Activated CD4-positive, alpha-beta memory T cell treated with anti-CD3 and anti-CD28 coated beads for 36 hours (primary cell): ENCODE measurements around the gene CFL1. TPM values are rescaled to one million over a fixed set of nuclear protein-coding genes. Genes with fewer than 3 reads are reported as not detected.
A peak's percentile ranks its signal among the peaks of the same experiment; 100 is the strongest.

ENCODE experiments used
- CTCF ChIA-PET: fragments of 350-600 bp; sonication (Branson Sonifier 250); formaldehyde crosslinking; loops from one replicate; lab custom pipeline; 2021; ENCODE audit warnings: antibody characterized with exemption, inconsistent platforms; lab: Charles Lee
- POLR2A ChIA-PET: fragments of 350-600 bp; sonication (Branson Sonifier 250); formaldehyde crosslinking; loops from one replicate; lab custom pipeline; 2021; ENCODE audit warnings: antibody characterized with exemption; lab: Charles Lee
- DNase-seq: peaks from one replicate; pipeline ENCODE4 v3.0.0-alpha.2; 2020
- H3K27ac Mint-ChIP-seq: one replicate; pipeline ENCODE4 v1.8.0; 2021; ENCODE audit warnings: mixed read lengths
- H3K27me3 Mint-ChIP-seq: one replicate; pipeline ENCODE4 v1.8.0; 2021; ENCODE audit warnings: mixed read lengths
- H3K36me3 Mint-ChIP-seq: one replicate; pipeline ENCODE4 v1.8.0; 2021; ENCODE audit warnings: mixed read lengths
- H3K4me1 Mint-ChIP-seq: one replicate; pipeline ENCODE4 v1.8.0; 2021; ENCODE audit warnings: low read depth, mixed read lengths
- H3K4me3 Mint-ChIP-seq: one replicate; pipeline ENCODE4 v1.8.0; 2021; ENCODE audit warnings: mild to moderate bottlenecking, mixed read lengths
- H3K9me3 Mint-ChIP-seq: one replicate; pipeline ENCODE4 v1.8.0; 2021; ENCODE audit warnings: mixed read lengths
- intact Hi-C: fragments of 100-400 bp; cut with micrococcal nuclease; formaldehyde crosslinking; loops from one replicate; pipeline ENCODE4 v1.15.1; 2023
- total RNA-seq, 2 experiments: library from RNA; stranded (reverse); gene quantifications; one replicate each; pipeline ENCODE4 v1.2.3, GENCODE V29; 2021

CFL1 gene
- total RNA-seq, 2 experiments from 2014 or later, result 1,166 to 1,191 TPM

DNA sequence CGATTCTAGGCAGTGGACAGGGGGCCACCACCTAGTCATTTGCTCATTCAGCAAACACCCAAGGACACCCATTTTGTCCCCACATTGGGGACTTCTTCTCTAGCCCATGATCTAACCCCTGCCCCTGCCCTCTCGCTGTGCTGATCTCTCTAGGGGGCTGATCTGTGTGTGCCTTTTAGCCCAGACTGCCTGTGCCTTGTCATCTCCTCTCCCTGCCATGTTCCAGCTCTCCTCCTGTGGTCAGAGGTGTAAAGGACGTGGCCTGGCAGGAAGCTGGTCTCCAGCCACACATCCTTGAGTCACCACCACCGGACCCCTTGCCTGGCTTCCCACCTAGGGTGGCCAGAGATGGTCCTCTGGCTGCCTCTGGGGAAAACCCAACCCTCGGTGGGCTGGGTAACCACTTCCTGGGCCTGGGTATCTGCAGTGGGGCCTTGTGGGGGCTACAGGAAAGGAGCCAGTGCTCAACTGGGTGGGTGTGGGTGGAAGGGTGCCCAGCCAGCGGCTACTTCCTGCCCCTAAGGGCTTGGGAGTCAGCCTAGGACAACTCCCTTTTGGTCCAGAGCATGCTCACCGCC is 23.0 kb upstream of the CFL1 start:
- ChIA-PET CTCF (interaction anchor here (1.6 to 5.0 kb wide), 5 partner anchors 7 to 169 kb away, joined by 6 to 33 read pairs (median 8); partner anchors contain the start of genes CCDC85B, CFL1, FIBP and KAT5), POLR2A (interaction anchor here (1.0 kb wide), 1 partner anchor 20 kb away, joined by 3 read pairs; no protein-coding TSS in a partner anchor)
- Mint-ChIP-seq H3K36me3 (peaks cover 27% of the 10 kb centered on the region), H3K4me1 (peaks cover 36% of the 10 kb centered on the region), H3K27ac (peak overlapping the region; percentile 89), H3K4me3 (peak overlapping the region; percentile 35), H3K27me3 (no peaks in the 10 kb centered on the region), H3K9me3 (no peaks in the 10 kb centered on the region)
- no peak for DNase-seq
- intact Hi-C loops, result no loop called here

DNA sequence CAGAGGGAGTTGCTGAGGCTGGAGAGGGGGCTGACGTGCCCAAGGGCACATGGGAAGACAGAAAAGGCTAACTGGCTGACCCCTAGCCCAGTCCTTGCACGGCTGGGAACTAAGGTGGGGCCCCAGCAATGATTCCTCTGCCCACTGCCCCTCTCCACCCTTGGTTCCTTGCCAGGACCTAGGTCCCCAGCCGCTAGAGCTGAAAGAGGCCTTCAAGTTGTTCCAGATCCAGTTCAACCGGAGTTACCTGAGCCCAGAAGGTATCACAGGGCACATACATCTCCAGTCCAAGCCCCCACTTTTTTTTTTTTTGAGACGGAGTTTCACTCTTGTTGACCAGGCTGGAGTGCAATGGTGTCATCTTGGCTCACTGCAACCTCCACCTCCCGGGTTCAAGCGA is 22.0 kb upstream of the CFL1 start:
- CTCF ChIA-PET, result interaction anchor here (0.6 to 5.0 kb wide), 4 partner anchors 8 to 371 kb away, joined by 3 to 33 read pairs (median 8); partner anchors contain the start of genes CFL1, FIBP, KAT5 and MUS81
- Mint-ChIP-seq H3K27me3 (no peaks in the 10 kb centered on the region), H3K36me3 (peaks cover 21% of the 10 kb centered on the region), H3K9me3 (no peaks in the 10 kb centered on the region), H3K27ac (peak overlapping the region; percentile 89), H3K4me3 (no peak overlapping the region), H3K4me1 (peaks cover 32% of the 10 kb centered on the region)
- DNase-seq, result no peak
- POLR2A ChIA-PET, result interaction anchor here (1.5 kb wide), 1 partner anchor 9 kb away, joined by 4 read pairs; the partner anchor contains the start of gene FIBP
- intact Hi-C loops, result no loop called here

DNA sequence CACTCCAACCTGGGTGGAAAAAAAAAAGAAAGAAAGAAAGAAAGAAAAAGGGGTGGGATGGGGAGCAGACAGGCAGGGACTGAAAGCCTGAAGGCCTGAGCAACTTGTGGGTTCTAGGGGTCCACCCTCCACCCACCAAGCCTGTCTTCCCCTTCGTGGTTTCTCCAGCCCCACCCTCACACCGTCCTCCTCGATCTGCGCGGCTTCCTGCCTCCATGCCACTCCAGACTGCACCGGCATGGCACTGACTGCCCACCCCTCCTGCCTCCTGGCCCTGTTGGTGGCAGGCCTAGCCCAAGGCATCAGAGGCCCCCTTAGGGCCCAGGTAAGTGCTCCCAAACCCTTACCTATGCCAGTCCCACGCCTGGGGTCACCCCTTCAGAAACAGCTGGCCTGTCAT is 21.6 kb upstream of the CFL1 start, which contains the start of gene CTSW:
Gene CTSW, plus strand, starts transcription at position 221 of the 400 bp plus-strand sequence. Its CDS starts 18 bp downstream, at position 239.
- POLR2A ChIA-PET, result interaction anchor here (1.5 kb wide), 1 partner anchor 9 kb away, joined by 4 read pairs; the partner anchor contains the start of gene FIBP
- Mint-ChIP-seq H3K4me1 (peaks cover 28% of the 10 kb centered on the region), H3K4me3 (peak within 1 kb of the TSS; percentile 31), H3K27me3 (no peaks in the 10 kb centered on the region), H3K27ac (peak within 1 kb of the TSS; percentile 89), H3K36me3 (peaks cover 17% of the 10 kb centered on the region), H3K9me3 (no peaks in the 10 kb centered on the region)
- intact Hi-C loops, result no loop called here
- CTCF ChIA-PET, result interaction anchor here (0.6 to 5.0 kb wide), 5 partner anchors 9 to 370 kb away, joined by 3 to 33 read pairs (median 4); partner anchors contain the start of genes CFL1, FIBP, KAT5 and MUS81
- peak; percentile 54 for DNase-seq

DNA sequence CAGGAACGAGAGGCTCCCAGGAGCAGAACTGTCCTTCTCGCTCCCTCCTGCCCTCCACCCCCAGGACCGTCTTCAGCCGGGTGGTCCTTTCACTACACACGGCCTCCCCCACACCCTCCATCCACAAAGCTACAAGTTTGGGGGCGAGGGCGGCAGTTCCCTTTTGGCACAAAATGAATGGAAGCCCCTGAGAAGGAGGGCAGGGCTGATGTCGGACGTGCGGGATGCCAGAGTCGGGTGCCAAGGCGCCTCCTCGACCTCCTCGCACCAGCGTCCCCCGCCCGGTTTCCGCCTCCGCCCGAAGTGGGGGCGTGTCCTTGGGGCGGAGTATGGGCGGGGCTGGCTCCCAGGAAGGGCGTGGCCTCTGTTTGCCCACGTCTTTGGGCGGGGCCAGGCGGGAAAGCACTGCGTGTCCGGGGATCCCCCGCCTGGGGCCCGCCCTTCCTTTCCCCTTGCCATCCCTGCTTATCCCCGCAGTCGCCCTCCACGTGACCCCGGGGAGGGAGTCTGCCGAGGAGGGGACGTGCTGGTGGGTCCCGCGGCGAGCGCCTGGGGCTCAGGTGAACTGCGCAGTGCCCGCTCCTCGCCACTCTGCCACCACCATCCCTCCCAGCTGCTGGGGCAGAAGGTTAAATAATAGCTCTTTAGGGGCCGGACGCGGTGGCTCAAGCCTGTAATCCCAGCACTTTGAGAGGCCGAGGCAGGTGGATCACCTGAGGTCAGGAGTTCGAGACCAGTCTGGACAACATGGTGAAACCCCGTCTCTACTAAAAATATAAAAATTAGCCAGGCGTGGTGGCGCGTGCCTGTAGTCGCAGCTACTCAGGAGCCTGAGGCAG is 15.6 kb upstream of the CFL1 start:
- ChIA-PET POLR2A (interaction anchor here (0.5 to 2.5 kb wide), 4 partner anchors 11 to 25 kb away, joined by 3 to 9 read pairs (median 6); partner anchors contain the start of gene MUS81), CTCF (interaction anchor here (1.0 to 7.0 kb wide), 6 partner anchors 9 to 55 kb away, joined by 3 to 151 read pairs (median 6); partner anchors contain the start of genes FIBP and MUS81)
- peak; percentile 98 for DNase-seq
- Mint-ChIP-seq H3K9me3 (no peaks in the 10 kb centered on the region), H3K4me3 (peak overlapping the region; percentile 85), H3K27ac (peak overlapping the region; percentile 81), H3K27me3 (no peaks in the 10 kb centered on the region), H3K4me1 (peaks cover 20% of the 10 kb centered on the region), H3K36me3 (no peaks in the 10 kb centered on the region)
- intact Hi-C loops, result loop anchor here (2.0 kb wide), 2 partner anchors 15 kb away; partner anchors contain the start of genes CFL1 and FIBP

DNA sequence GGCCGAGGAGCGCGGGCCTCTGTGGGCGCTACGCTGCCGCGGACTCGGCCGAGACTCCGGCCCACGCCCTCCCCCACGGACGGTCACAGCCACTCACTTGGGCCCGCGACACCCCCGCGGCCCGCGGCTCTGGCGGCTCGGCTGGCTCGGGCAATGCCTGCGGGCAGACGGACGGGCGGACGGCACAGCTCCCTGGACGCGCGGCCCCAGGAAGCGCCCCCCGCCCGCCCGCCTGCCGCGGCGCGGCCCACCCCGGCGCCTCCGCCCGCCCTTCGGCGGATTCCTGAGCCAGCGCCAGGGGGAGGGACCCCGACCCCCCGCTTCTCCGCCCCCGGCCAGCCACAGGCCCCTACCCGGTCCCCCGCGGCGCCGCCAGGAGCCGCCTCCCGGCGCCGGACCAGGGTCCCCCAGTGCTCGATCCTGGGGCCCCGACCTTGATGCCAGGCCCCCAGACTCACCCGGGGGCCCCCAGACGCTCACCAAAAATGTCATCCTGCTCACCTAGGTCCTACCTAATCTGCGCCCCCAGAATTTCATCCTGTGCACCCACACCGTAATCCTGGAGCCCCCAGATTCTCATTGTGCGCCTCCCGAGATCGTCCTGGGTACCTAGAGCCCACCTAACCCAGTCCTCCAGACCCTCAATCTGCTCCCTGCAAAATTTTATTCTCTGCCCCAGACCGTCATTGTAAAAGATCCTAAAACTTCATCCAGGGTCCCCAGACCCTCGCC is 14.8 kb upstream of the CFL1 start, which contains the start of gene EFEMP2:
Gene EFEMP2, minus strand, starts transcription at position 215 of the 732 bp plus-strand sequence. CDS start 446 bp downstream, outside the sequence.
- ChIA-PET CTCF (interaction anchor here (1.5 to 7.0 kb wide), 5 partner anchors 11 to 18 kb away, joined by 5 to 151 read pairs (median 19); partner anchors contain the start of genes CCDC85B, FIBP and MUS81), POLR2A (interaction anchor here (1.1 to 4.8 kb wide), 4 partner anchors 12 to 14 kb away, joined by 4 to 56 read pairs (median 8); partner anchors contain the start of genes CFL1 and MUS81)
- no peak for DNase-seq
- H3K4me3 Mint-ChIP-seq, result peak within 1 kb of the TSS; percentile 85
- H3K27me3 Mint-ChIP-seq, result no peaks in the 10 kb centered on the region
- peak within 1 kb of the TSS; percentile 81 for H3K27ac Mint-ChIP-seq
- H3K9me3 Mint-ChIP-seq, result no peaks in the 10 kb centered on the region
- H3K4me1 Mint-ChIP-seq, result peaks cover 20% of the 10 kb centered on the region
- H3K36me3 Mint-ChIP-seq, result peaks cover 1% of the 10 kb centered on the region
- intact Hi-C loops, result loop anchor here (2.0 kb wide), 2 partner anchors 14 to 16 kb away; partner anchors contain the start of genes CFL1 and FIBP

DNA sequence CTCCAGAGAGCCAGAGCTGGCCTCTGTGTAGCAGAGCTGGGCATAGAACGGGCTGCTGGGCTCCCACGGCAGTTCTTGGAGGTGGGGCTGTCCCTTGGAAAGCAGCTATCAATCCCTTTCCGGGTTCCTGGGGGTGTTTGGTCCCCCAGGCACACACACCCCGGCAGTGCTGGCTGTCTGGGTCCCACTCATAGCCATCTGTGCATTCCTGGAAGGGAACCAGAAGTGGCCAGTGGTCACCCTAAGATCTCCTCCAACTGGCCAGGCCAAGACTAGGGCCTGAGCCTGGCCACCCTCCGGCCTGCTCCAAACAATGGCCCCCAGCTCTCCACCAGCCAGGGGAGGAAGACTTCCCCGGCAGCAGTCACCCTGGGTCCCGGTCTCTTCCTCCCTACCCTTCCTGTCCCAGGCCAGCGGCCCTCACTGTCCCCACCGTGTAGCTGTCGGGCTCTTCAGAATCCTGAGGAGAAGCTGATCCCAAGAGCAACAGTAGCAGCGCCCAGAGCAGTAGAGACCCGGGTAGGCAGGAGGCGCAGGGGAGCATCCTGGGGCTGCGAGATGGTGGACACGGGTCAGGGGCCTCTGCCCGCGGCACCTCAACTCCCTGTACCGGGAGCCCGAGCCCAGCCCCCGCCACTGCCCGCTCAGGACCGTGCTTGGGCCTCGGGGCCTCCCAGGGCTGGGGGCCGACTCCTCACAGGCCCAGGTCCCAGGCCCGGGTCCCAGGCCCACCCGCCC is 14.0 kb upstream of the CFL1 start:
- Mint-ChIP-seq H3K36me3 (peaks cover 5% of the 10 kb centered on the region), H3K27ac (no peak overlapping the region), H3K4me1 (peaks cover 20% of the 10 kb centered on the region), H3K4me3 (peak overlapping the region; percentile 12), H3K9me3 (no peaks in the 10 kb centered on the region), H3K27me3 (no peaks in the 10 kb centered on the region)
- intact Hi-C loops, result loop anchor here (2.0 kb wide), 2 partner anchors 13 to 17 kb away; partner anchors contain the start of genes CFL1 and FIBP
- ChIA-PET CTCF (interaction anchor here (1.9 to 7.0 kb wide), 3 partner anchors 12 to 19 kb away, joined by 5 to 151 read pairs (median 32); partner anchors contain the start of genes CCDC85B, FIBP and MUS81), POLR2A (interaction anchor here (3.5 to 4.8 kb wide), 3 partner anchors 12 to 20 kb away, joined by 15 to 56 read pairs (median 29); partner anchors contain the start of genes CCDC85B, CFL1, FIBP and MUS81)
- DNase-seq, result no peak

DNA sequence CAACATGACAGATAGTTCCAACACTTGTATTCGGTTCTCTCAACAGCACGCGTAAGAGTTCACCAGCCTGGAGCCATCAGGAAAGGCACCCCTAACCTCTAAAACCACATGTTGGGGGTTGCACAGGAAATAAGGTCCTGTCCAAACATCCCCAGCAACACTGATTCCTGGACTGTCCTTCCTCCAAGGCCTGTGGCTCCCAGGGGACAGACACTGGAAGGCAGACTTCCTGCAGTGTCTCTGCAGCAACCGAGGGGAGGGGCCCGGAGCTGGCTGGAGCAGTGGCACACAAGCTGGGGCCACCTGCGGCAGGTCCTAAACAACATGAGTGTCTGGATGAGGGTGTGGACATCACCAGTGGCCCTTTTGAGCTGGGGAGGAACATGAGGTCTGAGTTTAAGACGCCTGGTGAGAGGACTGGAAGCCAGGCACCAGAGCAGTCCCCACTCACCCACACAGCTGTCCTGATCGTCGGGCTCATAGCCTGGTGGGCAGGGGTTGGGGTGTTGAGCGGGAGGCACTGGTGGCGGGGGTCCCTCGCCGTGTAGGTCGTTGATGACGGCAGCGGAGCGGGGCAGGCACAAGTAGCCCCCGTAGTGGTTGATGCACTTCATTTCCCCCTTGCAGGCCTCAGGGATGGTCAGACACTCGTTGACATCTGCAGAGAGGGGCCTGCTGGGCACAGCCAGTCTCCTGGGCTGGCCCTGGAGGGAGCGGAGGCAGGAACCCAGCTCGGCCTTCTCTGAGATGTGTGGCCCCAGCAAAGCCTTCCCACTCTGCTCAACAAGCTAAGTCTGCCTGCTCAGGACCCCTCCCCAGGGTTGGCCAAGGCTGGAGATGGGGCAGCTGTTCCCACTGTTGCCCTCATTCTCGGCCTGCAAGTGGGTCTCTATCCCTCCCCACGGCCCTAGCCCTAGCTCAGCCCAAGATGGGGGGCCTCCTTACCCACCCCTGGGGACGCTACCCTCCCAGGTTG is 13.0 kb upstream of the CFL1 start:
- Mint-ChIP-seq H3K27ac (no peak overlapping the region), H3K4me1 (peaks cover 15% of the 10 kb centered on the region), H3K4me3 (no peak overlapping the region), H3K27me3 (no peaks in the 10 kb centered on the region), H3K9me3 (no peaks in the 10 kb centered on the region), H3K36me3 (peaks cover 10% of the 10 kb centered on the region)
- no peak for DNase-seq
- intact Hi-C loops, result no loop called here
- ChIA-PET CTCF (interaction anchor here (1.9 to 7.0 kb wide), 3 partner anchors 11 to 20 kb away, joined by 5 to 151 read pairs (median 32); partner anchors contain the start of genes CCDC85B, FIBP and MUS81), POLR2A (interaction anchor here (1.2 to 4.8 kb wide), 6 partner anchors 11 to 218 kb away, joined by 3 to 56 read pairs (median 10); partner anchors contain the start of genes CCDC85B, CFL1, FIBP and MUS81)

DNA sequence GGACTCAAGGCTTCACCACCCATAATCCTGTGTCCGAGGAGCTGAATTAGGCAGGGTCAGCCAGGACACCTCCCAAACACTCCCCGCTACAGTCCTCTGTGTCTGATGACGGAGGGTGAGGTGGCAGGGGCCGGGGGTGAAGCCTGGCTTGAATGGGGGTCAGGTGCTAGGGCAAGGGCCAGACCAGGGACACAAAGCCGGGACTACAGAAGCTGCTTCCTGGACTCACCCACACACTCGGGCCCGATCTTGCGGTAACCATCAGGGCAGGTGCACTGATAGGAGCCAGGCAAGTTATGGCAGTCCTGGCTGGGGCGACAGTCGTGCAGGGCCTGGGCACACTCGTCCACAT is 12.3 kb upstream of the CFL1 start:
- no peaks in the 10 kb centered on the region for H3K9me3 Mint-ChIP-seq
- ChIA-PET CTCF (interaction anchor here (2.4 to 7.0 kb wide), 2 partner anchors 10 to 16 kb away, joined by 32 to 151 read pairs; partner anchors contain the start of genes FIBP and MUS81), POLR2A (interaction anchor here (1.2 to 4.8 kb wide), 6 partner anchors 10 to 217 kb away, joined by 3 to 56 read pairs (median 10); partner anchors contain the start of genes CCDC85B, CFL1, FIBP and MUS81)
- no peaks in the 10 kb centered on the region for H3K27me3 Mint-ChIP-seq
- peaks cover 11% of the 10 kb centered on the region for H3K36me3 Mint-ChIP-seq
- no peak overlapping the region for H3K4me3 Mint-ChIP-seq
- H3K27ac Mint-ChIP-seq, result no peak overlapping the region
- intact Hi-C loops, result no loop called here
- DNase-seq, result no peak
- peaks cover 15% of the 10 kb centered on the region for H3K4me1 Mint-ChIP-seq

DNA sequence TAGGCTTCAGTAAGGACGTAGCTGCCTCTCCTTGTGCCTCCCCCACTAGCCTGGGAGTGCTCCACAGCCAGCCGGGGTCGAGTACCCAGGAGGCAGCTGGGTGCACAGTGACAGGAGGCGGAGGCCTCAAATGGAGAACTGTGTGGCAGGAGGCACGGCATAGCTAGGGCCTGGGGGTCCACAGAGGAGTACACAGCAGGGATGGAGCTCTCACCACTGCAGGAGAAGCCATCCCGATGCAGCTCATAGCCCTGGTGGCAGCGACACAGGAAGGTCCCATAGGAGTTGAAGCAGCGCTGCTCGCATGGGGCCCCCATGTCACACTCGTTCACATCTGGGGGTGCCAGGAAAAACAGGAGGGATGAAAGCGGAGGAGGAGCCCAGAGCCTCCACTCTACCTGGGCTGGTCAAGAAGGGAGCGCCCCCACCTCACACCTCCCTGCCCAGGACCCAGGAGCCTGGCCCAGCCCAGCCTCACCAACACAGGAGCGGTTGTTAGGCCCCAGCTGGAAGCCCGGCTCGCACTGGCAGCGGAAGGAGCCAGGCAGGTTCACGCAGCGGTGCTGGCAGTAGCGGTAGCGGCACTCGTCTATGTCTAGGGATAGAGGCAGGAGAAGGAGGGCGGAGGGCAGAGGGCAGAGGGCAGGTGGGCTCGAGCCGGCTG is 11.8 kb upstream of the CFL1 start:
- Mint-ChIP-seq H3K4me1 (peaks cover 15% of the 10 kb centered on the region), H3K27ac (no peak overlapping the region), H3K9me3 (no peaks in the 10 kb centered on the region), H3K4me3 (no peak overlapping the region), H3K27me3 (no peaks in the 10 kb centered on the region), H3K36me3 (peaks cover 15% of the 10 kb centered on the region)
- intact Hi-C loops, result no loop called here
- ChIA-PET CTCF (interaction anchor here (1.1 to 7.0 kb wide), 4 partner anchors 9 to 21 kb away, joined by 3 to 151 read pairs (median 12); partner anchors contain the start of genes CCDC85B, FIBP and MUS81), POLR2A (interaction anchor here (1.2 to 4.8 kb wide), 7 partner anchors 9 to 216 kb away, joined by 3 to 56 read pairs (median 5); partner anchors contain the start of genes CCDC85B, CFL1, FIBP and MUS81)
- DNase-seq, result no peak
